GM13977 (cell line): ENCODE measurements around the gene CCDC34.

Source experiments
- DNase-seq: peaks from one replicate; pipeline ENCODE4 v3.0.0; 2012; ENCODE audit warnings: low spot score
- CTCF ChIP-seq: IDR thresholded peaks from 2 replicates; pipeline ENCODE4 v1.5.1; 2012; ENCODE audit warnings: mild to moderate bottlenecking, control low read depth; ENCODE audit not compliant: insufficient read depth; ENCODE audit errors: extremely low read depth, missing control alignments
- in situ Hi-C: fragments of 300-500 bp; cut with MboI; formaldehyde crosslinking; loops from one replicate; pipeline ENCODE4 v1.12.0; 2022; ENCODE audit warnings: low sequenced_read_pairs, low pct_unique_long_range_greater_than_20kb, mixed read lengths, inconsistent platforms; ENCODE audit not compliant: unreplicated experiment

CCDC34 gene

GRCh38 chr11:27387362-27387761 lies 24.3 kb upstream of the CCDC34 start:
- in situ Hi-C loops, result no loop called here
- TF ChIP-seq CTCF, result no peak
- no peak for DNase-seq

- in situ Hi-C loops, result no loop called here
- no peak for TF ChIP-seq CTCF
- no peak for DNase-seq
Measured at GRCh38 chr11:27386181-27386845, 23.3 kb upstream of the CCDC34 start.

GRCh38 chr11:27385245-27385644 lies 22.2 kb upstream of the CCDC34 start:
- no peak for TF ChIP-seq CTCF
- in situ Hi-C loops, result no loop called here
- DNase-seq, result no peak

- DNase-seq, result no peak
- TF ChIP-seq CTCF, result no peak
- in situ Hi-C loops, result no loop called here
Measured at GRCh38 chr11:27384227-27384626, 21.2 kb upstream of the CCDC34 start.

GRCh38 chr11:27383645-27384044 lies 20.6 kb upstream of the CCDC34 start:
- no peak for TF ChIP-seq CTCF
- no peak for DNase-seq
- in situ Hi-C loops, result no loop called here

GRCh38 chr11:27381238-27381666 lies 18.2 kb upstream of the CCDC34 start:
- TF ChIP-seq CTCF, result no peak
- in situ Hi-C loops, result no loop called here
- DNase-seq, result no peak
